Activated CD8-positive, alpha-beta memory T cell treated with anti-CD3 and anti-CD28 coated beads, Interleukin-2, amount 50 U/mL, for 1 hour (primary cell): ENCODE data around the gene CDH4.

Source experiments
- DNase-seq: peaks from one replicate; pipeline ENCODE4 v3.0.0-alpha.2; 2020; ENCODE audit errors: extremely low read depth

Gene CDH4

DNA sequence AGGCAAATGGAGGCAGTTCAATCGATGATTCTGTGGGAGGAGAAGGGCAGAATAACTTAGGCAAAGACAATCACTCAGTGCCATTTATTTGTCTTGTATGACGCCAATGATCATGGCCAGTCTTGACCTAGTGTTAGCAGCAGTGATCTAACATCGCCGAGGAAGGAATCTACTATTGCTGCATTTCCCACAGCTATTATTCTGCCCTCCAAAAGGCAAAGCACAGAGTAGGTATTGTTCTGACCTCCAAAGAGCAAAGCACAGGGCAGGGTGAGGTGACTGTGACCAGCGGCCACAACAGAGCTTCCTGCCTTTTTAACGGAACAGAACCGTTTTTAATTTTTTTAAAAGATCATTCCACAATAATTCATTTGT, 235.9 kb downstream of the CDH4 start:
- DNase-seq = no peak

DNA sequence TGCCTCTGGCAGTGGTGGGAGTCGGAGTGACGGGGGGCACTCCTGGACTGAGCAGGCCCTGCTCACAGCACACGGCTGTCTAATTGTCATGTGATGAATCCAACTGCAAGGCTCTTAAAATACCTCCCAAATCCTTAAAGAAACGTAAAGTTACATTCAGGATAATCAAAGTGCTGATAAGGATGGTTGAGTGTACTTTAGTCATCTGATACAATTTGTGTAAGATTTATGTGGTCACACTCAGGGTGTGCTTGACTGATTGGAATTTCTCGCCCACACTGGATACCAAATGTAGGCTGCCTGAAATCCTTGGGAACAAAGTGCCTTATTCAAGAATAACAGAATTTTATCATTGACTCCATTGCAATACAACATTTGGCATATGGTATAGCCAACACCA, 238.7 kb downstream of the CDH4 start:
- DNase-seq = no peak

DNA sequence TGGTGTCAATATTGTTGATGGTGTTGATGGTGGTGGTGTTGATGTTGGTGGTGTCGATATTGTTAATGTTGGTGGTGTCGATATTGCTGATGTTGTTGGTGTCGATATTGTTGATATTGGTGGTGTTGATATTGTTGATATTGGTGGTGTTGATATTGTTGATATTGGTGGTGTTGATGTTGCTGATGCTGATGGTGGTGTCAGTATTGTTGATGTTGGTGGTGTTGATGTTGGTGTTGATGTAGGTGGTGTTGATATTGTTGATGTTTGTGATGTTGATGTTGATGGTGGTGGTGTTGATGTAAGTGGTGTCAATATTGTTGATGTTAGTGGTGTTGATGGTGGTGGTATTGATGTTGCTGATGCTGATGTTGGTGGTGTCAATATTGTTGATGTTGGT, 240.0 kb downstream of the CDH4 start:
- no peak for DNase-seq

DNA sequence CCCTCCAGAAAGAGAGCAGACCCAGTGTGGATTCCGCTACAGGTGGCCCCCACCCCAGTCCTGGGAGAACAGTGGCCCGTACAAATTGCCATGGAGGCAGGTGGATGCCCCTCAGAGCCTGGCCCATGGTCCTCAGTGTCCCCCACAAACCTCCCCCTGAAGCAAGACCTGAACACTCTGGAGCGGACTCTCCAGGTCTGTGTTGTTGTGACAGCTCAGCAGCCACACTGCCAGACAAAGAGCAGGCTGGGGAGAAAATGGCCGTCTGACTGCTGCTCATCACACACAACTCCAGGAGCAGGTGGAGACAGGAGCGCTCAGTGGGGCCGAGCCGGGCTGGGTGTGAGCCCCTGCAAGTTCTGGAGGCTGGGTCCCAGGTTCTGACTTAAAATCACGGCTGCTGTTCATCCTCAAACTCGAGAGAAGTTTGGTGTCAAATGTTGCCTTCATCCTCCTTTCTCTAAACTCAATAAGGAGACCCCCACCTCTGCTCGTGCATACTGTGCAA, 241.8 kb downstream of the CDH4 start:
- no peak for DNase-seq

DNA sequence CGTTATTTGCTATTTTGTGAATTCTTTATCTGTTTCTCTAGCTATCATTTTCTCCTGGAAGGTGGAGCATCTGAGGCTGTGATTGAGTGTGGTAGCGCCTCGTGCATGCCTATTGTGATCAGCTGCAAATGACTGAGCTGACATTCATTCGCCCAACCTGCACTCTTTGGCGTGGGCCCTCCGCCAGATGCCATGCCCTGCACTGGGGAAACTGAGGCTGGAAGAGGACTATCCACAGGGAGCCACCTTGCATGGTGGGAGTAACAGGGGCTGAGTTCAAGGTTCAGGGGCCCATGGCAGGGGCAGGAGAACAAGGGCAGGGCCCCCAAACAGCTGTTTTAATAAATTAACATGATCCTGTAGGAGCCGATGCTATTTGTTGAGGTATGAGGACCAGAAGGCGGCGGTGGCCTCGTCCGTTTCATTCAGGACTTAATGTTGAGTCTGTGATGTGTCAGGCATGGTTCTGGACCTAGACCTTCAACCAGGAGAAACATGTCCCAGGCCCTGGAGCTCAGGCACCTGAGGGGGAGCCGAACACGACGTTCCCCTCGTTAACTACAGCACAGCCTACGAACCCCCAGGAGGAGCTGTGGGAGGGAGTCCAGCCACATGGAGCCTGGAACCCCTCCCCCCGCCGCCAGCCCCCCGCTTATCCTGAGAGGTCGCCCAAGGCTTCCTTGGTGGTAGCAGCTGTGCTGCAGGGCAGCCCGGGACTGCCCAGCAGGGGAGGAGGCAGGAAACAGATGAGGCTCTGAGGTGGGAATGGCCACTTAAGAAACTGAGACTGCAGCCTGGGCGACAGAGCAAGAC, 242.9 kb downstream of the CDH4 start:
- no peak for DNase-seq

DNA sequence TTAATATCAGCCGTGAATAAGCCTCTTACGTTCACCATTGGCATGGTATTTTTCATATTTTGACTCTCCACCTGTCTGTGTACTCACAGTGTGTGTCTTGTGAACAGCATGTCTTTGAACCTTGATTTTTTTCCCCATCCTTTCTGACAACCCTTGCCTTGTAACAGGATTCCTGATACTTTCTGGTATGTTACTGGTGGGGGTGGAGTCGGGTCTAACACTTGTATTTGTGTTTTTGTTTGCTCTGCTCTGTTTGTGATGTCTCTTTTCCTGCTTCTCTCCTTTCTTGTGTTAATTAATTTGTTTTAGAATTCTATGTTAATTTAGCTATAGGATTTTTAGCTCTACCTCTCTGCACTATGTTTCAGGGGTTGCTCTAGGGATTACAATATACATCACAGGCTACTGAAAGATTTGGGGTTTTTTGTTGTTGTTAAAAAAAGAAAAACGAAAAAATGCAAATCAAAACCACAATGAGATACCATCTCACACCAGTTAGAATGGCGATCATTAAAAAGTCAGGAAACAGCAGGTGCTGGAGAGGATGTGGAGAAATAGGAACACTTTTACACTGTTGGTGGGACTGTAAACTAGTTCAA, 245.1 kb downstream of the CDH4 start:
- DNase-seq = no peak

DNA sequence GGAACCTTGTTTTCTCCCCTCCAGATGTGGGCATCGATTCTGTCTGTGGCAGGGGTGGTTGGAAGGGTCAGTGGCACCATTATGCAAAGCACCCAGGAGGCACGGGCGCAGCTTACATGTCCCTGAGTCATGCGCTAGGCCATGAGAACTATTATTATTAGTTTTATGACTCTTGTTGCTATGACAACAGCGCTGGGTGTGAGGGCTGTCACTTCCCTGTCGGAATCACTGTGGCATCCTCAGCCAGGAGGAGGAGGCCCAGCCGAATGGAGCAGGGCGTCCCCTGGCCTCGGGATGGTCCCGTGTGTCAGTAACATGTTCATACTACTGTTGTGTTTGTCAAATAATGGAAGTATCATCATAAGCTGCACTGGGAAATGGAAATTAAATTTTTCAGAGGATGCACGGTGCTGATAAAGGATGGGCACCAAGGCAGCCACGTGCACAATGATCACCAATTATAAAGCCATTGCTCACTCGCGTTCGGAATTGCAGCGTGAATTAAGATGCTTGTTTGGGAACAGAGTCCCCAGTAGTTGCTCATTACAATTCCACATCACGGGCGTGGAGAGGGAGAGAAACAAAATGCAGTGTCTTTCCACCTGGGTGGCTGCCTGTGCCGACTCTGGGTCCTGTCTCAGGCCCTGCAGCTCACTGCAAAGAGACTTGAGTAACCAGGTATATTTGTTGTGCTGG, 247.9 kb downstream of the CDH4 start:
- no peak for DNase-seq

DNA sequence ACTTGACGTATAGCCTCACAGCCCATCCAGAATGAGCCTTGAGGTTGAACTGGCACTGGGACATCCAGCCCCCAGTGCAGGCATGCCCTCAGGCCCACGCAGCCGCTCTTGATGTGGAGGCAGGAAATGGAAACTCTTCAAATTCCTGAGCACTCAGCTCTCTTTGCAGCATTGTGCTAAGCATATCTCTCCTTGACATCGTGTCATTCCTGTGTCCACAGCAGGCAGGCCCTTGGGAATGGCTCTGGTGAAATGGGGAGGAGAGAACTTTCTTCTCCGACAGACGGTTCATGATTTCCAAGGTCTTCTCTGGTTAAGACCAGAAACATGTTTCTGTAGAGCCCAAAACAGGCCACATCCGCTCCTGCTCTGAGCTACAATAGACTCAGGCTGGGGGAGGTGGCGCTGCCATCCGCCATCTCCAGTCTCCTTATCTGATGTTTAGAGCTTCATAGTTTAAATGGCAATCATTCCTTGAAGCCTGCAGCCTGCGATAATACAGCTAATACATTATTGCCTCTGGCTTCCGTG, 248.8 kb downstream of the CDH4 start:
- DNase-seq = no peak

DNA sequence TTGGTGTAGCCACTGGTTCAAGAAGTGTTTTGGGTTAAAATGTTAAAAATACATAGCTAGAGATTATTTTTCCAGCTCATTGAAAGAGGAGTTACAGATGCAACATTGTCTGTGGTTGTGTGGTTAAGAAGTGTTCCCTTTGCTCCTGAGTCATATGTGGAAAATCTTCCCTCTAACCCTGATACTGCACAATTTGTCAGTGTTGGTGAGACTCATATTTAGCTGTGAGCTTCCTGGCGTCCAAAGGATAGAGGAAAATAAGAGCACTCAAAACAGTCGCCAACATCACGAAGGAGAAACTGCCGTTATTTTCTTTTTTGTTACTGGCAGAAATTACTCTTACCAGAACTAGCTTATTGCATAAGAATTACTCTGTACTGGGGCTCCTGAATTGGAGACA, 250.4 kb downstream of the CDH4 start:
- DNase-seq = no peak

DNA sequence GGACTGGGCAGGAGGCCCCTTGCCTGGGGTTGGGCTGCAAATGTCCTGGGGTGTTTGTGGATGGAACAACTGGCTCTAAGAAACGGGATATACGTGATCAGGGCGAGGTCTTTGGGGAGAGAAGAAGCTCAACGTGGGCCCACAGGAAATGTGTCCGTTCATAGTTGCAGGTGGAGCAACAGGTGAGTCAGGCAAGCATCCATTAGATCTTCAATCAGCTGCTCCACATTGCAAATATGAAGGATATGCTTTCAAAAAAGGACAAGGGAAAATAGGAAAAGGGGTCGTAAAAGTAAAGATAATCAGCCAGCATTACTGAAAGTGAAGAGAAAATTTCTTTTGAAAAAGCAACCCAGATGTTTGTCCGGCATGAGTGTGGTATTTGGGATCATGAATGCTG, 251.0 kb downstream of the CDH4 start:
- no peak for DNase-seq

DNA sequence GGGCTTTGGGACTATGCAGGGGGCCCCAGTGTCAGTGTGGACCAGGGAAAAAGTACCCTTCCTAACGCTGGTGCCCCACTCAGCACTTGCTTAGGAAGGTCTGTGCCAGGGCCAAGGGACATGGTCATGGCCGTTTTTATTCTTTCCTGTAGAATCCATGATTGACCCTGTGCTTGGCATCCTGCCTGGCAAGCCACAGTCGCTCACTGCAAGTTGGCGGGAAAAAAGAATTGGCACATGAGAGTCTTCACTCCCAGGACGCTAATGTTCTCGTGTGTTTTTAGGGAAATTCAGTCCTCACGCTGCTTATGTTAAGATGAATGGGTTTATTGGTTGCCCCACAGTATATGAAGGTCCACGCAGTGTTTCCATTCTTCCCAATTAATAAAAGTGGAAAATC, 253.4 kb downstream of the CDH4 start:
- DNase-seq = no peak

DNA sequence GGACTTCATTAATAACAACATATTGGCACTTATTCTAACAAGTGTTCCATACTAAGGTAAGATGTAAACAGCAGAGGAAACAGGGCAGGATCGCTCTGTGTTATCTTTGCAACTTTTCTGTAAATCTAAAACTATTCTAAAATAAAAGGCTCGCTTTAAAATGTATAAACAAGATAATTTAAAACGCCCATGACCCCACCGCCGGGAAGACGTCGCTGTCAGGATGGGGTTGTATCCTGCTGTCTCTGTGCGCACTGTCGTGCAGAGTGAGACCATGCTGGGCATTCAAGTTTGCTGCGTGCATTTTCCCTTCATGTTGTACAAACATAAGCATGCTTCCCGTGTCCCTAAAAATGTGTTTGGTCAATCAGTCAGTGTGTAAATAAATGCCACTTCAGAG, 255.7 kb downstream of the CDH4 start:
- DNase-seq = no peak

DNA sequence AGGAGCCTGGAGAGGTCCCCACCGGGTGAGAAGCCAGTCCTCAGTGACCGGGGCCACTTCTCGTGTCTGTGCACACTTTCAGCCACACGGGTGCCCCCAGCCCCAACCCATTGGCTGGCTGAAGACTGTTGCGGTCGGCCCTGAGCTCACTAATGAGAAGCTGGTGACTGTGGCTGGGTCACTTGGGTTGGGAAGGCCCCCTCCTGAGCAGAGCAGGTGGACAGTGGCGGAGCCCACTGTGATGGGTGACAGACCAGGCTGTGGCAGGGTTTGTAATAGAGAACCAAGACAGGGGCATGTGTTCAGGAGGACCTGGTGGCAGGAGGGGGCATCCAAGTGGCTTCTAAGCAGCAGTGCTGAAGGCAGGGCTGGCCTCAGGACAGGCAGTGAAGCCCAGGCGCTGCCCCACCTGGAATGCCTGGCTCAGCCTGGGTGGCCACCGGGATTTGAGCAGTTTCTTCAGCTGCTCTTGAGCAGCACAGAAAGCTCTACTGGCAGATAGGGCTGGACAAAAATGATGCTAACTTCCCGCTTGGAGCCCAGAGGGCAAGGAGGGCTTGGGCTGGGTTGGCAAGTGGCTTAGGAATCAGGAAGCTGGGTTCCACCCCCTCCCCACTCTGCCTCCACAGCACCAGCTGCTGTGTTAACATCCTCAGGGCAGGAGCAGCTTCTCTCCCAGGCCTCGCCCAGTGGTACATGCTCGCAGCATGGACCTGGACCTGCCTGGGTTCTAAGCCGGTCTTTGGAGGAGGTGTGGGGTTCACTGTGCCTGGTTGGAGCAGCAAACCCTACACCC, 256.4 kb downstream of the CDH4 start:
- no peak for DNase-seq

DNA sequence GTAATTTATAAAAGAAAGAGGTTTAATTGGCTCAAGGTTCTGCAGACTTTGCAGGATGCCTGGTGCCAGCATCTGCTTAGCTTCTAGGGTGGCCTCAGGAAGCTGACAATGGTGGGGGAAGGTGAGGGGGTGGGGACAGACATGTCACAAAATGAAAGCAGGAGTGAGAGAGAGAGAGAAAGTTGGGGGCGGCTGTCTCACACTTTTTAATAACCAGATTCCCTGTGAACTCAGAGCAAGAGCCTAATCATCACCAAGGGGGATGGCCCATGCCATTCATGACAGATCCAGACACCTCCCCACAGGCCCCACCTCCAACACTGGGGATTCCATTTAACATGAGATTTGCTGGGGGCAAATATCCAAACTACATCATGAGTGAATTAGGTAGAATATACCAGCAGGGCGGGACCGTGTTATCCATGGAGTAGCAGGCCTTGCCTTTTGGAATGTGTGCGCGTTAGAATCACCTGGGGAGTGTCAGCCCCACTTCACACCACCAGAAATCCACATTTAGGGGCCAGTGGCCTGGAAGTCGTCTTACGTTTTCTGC, 258.8 kb downstream of the CDH4 start:
- DNase-seq = no peak

DNA sequence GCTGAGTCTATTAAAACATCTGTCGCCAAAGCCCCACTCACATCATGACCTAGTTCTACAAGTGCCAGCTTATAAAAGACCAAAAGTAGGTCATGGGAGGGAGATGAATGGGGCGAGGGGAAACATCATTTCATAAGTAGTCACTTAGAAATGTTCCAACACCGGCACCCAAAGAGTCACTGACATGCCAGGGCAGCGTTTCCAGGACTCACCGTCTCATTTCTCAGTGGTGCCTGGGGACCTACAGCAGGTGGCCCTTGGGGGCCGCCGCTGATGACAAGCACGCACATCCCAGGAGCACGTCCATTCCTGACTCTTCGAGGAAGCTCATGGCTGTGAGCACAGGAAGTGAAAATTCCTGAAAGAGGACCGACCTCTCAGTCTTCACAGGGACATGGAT, 260.4 kb downstream of the CDH4 start:
- DNase-seq = no peak

DNA sequence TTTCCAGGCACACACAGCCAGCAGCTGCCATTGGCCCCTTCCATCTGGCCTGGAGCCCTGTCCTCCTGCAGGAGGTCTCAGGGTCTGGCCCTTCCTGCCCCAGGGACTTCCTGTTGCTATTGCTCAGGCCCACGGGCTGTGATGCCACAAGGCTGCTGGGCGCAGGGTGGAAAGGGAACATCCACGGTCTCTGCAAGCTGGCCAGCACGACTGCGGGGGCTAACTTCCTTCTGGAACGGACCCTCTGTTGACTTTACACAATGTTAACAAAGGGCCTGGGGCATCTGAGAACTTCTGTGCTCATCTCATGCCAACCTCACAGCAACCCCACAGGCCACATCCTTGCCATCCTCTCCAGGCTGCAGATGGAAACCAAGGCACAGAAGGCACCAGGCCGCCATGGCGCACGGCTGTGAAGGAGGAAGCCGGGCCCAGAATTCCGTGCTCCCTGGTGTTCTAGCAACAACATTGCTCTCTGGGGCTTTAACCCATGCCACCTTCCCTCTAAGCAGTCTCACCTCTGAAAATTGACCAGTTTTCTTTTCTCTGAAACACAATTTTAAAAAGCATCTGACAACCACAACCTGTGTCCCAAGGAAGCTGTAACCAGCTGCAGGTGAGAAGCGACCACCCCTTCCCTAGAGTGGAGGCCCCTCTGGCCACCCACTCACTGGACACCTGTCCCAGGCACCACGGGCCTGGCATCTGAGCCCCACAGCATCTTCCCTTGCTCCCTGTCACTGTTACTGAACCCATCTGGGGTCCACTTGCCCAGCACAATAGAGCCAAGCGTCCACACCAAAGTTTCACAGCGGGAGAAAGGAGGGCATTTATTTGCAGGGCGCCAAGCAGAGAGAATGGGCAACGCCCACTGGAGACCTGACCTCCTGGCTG, 261.3 kb downstream of the CDH4 start:
- DNase-seq = no peak

DNA sequence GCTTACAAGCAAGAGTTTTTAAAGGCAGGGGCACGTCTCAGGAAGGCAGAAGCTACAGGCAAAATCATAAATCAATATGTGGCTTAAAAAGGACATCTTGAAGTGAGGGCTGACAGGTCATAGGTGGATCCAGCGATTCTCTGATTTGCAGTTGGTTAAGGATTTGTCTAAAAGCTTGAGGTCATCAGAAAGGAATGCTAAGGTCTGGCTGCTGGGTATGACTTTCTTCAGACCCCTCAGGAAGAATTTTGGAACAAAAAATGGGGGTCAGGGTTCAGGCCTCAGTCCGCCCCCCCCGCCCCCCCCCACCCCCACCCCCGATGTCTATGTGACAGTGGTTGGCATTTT, 261.9 kb downstream of the CDH4 start:
- no peak for DNase-seq

DNA sequence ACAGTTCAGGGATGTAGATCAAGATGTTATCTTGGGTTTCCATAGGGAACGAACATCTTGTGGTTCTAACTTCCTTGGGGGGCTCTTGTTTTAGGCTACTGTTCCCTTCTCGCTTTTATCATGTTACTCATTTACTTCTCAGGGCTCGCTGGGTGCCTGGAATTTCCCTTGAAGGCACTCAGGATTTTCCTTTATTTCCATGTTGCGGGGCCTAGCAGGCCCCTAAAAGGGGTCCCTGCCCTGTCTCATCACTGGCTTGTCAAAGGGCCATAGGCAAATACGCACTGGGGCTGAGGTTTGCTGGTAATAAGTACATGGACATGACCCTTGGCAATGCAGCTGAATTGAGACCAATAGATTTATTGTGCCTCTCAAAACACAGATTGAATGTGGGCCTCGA, 262.3 kb downstream of the CDH4 start:
- DNase-seq = no peak

DNA sequence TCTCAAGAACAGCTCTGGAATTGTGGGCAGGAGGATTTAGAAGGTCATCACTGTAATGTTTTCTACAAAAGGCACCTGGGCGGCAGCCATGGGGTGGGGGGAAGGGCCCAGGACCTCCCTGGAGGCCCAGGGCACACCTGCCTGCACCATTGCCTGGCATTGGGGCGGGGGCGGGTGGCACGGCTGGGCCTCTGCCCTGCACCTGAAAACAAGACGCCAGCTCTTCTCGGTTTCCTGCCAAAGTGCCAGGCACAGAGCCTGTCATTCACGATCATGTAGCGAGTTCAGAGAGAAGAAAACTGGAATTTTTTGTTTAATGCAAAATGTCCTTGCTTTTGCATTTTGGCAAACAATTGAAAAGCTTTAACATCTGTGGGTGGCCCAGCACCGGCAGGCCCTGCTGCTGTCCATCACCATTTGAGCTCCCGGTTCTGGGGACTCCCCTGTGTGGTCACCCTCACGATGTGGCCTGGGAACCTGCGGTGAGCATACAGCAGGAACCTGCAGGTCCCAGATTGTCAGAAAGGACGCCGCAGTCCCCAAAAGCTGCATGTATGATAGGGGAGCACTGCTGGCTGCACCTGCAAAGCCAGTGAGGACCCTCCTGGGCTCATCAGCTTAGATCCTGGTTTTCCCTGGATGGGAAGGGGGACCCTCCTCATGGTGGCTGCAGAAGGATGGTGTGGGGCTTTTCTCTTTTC, 262.9 kb downstream of the CDH4 start:
- no peak for DNase-seq

DNA sequence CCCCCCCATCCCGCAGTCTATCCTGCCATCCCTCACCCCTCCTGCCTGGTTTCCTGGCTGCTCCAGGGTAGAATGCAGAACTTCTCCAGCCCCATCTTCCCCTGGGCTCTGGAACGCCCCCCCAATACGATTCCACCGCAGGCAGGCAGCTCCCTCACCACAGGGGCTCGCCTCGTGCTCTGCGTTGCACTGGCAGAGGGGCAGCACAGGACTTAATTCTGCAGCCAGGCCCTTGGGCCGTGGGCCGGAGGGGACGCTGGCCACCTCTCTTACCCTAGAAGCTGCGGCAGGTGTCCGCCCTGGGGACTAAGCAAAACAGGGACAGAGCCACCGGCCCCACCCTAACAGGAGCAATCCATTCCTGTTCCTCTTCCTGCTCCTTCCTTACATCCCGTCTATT, 263.9 kb downstream of the CDH4 start:
- DNase-seq = no peak
